Measurements from ENCODE around the gene MAZ.

GRCh38 chr16:29826342-29826695 is 20.0 kb downstream of the MAZ start:
- TF ChIP-seq CTCF (IDR thresholded peaks at IDR 0.05) (no peak), POLR2A (IDR thresholded peaks at IDR 0.05) (no peak)

Measured in prostate gland (tissue), 2 donors.